22Rv1 (cell line): ENCODE data around the gene RAB6B.

Experiments used
- ZFX ChIP-seq: fragments of 450-650 bp; IDR thresholded peaks from 2 replicates; pipeline ENCODE4 v1.6.1; 2017; ENCODE audit warnings: antibody characterized with exemption, borderline replicate concordance
- TF ChIP-seq, protein P1 (sequence below): fragments of 450-650 bp; IDR thresholded peaks from 2 replicates; pipeline ENCODE4 v1.5.1; 2017; ENCODE audit warnings: mild to moderate bottlenecking

DNA sequence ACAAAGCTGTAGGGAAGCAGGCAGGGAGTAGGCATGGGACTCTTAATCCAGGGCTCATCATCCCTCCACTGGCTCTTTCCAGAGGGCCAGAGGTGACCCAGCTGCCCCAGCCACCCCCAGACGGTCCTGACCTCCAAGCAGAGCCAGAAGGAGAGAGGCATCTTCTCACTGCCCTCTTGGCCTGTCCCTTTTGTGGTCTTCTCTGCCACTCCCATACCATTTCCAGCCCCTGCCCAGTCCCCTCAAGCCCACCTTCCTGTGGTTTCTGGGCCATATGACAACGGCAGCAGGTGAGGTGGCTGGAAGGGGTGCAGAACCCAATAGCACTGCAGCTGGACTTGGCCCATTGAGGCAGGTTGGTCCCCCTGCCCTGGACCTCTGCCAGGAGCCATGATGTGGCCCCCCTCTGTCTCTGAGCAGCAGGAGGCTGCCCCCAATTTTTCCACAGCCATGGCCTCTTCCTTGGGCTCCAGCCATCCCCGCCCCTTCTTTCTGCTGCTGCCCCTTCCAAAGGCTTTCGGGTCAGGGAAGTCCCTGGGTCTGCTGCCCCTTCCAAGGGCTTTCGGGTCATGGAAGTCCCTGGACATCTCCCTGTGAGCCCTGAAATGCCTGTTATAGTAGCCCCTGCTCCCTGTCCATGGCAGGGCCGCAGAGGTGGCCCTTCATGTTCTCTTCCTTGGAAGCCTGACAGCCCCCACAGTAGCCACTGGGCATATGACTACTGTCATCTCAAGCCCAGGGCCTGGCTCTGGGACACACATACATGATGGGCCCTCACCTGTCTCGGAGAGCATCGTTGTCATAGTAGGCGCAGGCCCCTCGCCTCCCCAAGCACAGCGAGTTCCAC, 39.5 kb upstream of the RAB6B start:
- TF ChIP-seq, protein P1, sequence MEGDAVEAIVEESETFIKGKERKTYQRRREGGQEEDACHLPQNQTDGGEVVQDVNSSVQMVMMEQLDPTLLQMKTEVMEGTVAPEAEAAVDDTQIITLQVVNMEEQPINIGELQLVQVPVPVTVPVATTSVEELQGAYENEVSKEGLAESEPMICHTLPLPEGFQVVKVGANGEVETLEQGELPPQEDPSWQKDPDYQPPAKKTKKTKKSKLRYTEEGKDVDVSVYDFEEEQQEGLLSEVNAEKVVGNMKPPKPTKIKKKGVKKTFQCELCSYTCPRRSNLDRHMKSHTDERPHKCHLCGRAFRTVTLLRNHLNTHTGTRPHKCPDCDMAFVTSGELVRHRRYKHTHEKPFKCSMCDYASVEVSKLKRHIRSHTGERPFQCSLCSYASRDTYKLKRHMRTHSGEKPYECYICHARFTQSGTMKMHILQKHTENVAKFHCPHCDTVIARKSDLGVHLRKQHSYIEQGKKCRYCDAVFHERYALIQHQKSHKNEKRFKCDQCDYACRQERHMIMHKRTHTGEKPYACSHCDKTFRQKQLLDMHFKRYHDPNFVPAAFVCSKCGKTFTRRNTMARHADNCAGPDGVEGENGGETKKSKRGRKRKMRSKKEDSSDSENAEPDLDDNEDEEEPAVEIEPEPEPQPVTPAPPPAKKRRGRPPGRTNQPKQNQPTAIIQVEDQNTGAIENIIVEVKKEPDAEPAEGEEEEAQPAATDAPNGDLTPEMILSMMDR, result no peak
- TF ChIP-seq ZFX, result no peak
